K562 treated with DMSO at 1 percent for 24 hours (cell line): Measurements from ENCODE around the gene NKAPL. TPM values are rescaled to one million over a fixed set of nuclear protein-coding genes. Genes with fewer than 3 reads are reported as not detected.

Experiments used
- total RNA-seq: library from RNA; unstranded; fragments of 300-600 nt; gene quantifications from 2 replicates; pipeline ENCODE4 v1.2.3, GENCODE V29; 2022; ENCODE audit warnings: low read depth; ENCODE audit not compliant: insufficient read depth

The NKAPL gene
- total RNA-seq = not detected in 2 replicates

GRCh38 chr6:28258877-28259777, at the start of gene NKAPL:
Gene NKAPL, plus strand, starts transcription at chr6:28259297. Its CDS starts 75 bp downstream, at chr6:28259372.

GRCh38 chr6:28225056-28225834, 33.9 kb upstream of the NKAPL start, which contains the start of gene ZSCAN9:
Gene ZSCAN9, plus strand, starts transcription at chr6:28225275. Its CDS starts 1,810 bp downstream, at chr6:28227085.

GRCh38 chr6:28252009-28252975, 6.8 kb upstream of the NKAPL start, which contains the start of gene ZKSCAN4:
Gene ZKSCAN4, minus strand, starts transcription at chr6:28252269. Its CDS starts 289 bp downstream, at chr6:28251980.

GRCh38 chr6:28266962-28267694, 8.0 kb downstream of the NKAPL start, which contains the start of gene ZSCAN26:
Gene ZSCAN26, plus strand, starts transcription at chr6:28267143. Its CDS starts 4,777 bp downstream, at chr6:28271920.

GRCh38 chr6:28281288-28282064, 22.4 kb downstream of the NKAPL start, which contains the start of gene PGBD1:
Gene PGBD1, plus strand, starts transcription at chr6:28281572. Its CDS starts 2,242 bp downstream, at chr6:28283814.

Other genes starting within 250 kb of the NKAPL start
- gene ZNF165, start 178.7 kb upstream of the NKAPL start, total RNA-seq = 2.2 and 3.2 TPM in 2 replicates
- gene ZSCAN16, start 134.7 kb upstream of the NKAPL start, total RNA-seq = not detected in 2 replicates
- 16.6 and 16.8 TPM in 2 replicates for gene ZKSCAN8, start 117.4 kb upstream of the NKAPL start, total RNA-seq
- gene ZSCAN9, start 34.0 kb upstream of the NKAPL start, total RNA-seq = 19.9 and 22.7 TPM in 2 replicates
- 6.9 and 8.3 TPM in 2 replicates for gene ZKSCAN4, start 7.0 kb upstream of the NKAPL start, total RNA-seq
- 7.4 and 8.7 TPM in 2 replicates for gene ZSCAN26, start 7.8 kb downstream of the NKAPL start, total RNA-seq
- 9.8 and 11.2 TPM in 2 replicates for gene PGBD1, start 22.3 kb downstream of the NKAPL start, total RNA-seq
- gene ZSCAN31, start 76.9 kb downstream of the NKAPL start, total RNA-seq = 7.6 and 8.8 TPM in 2 replicates
- gene ZKSCAN3, start 90.7 kb downstream of the NKAPL start, total RNA-seq = 5.1 and 5.2 TPM in 2 replicates
- gene ZSCAN12, start 140.4 kb downstream of the NKAPL start, total RNA-seq = 4.6 and 5.1 TPM in 2 replicates
- 0.21 TPM in 1 of 2 replicates, not detected in the other for gene ZSCAN23, start 184.2 kb downstream of the NKAPL start, total RNA-seq